Gastrocnemius medialis (tissue), 4 donors: ENCODE results near the gene GABRB3.

Source experiments
- POLR2A ChIP-seq, 2 donors: fragments of 450-650 bp; IDR thresholded peaks; one replicate each; pipeline ENCODE4 v1.6.1; 2017; ENCODE audit warnings: antibody characterized with exemption in 2 of 2, mild to moderate bottlenecking in 2 of 2, moderate library complexity in 2 of 2
- TF ChIP-seq, protein P1 (sequence below), 5 experiments: fragments of 450-650 bp in 3 of 5; fragments of 200-600 bp in 2 of 5; sonication (generic) in 2 of 5; IDR thresholded peaks in 4 of 5; conservative IDR thresholded peaks in 1 of 5; 1 replicate in 4 of 5; 2 replicates in 1 of 5; pipeline ENCODE4 v1.5.1; 2016 to 2019; ENCODE audit warnings: antibody characterized with exemption in 5 of 5, mild to moderate bottlenecking in 3 of 5, moderate library complexity in 3 of 5

DNA sequence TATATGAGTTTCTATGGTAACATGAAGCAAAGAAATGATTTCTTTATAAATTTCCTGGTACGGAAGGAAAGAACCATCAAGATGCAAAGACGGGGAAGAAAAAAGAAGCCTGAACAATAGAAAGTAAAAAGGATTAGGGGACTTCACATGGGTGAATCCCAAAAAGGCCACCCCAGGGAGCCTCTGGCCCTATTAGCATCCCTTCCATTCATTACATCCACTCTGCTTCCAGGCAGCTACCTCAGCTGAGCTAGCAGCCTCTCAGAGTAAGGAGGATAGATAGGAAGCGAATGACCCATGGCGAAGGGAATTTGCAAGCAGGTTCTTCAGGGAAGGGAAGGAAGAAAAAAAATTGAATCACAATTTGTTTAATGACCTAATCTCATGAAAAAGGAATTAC, 81.6 kb downstream of the GABRB3 start:
- no peak for TF ChIP-seq POLR2A (IDR thresholded peaks at IDR 0.05)
- TF ChIP-seq, protein P1, sequence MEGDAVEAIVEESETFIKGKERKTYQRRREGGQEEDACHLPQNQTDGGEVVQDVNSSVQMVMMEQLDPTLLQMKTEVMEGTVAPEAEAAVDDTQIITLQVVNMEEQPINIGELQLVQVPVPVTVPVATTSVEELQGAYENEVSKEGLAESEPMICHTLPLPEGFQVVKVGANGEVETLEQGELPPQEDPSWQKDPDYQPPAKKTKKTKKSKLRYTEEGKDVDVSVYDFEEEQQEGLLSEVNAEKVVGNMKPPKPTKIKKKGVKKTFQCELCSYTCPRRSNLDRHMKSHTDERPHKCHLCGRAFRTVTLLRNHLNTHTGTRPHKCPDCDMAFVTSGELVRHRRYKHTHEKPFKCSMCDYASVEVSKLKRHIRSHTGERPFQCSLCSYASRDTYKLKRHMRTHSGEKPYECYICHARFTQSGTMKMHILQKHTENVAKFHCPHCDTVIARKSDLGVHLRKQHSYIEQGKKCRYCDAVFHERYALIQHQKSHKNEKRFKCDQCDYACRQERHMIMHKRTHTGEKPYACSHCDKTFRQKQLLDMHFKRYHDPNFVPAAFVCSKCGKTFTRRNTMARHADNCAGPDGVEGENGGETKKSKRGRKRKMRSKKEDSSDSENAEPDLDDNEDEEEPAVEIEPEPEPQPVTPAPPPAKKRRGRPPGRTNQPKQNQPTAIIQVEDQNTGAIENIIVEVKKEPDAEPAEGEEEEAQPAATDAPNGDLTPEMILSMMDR (IDR thresholded peaks at IDR 0.05 in 4 of 5, conservative IDR thresholded peaks at IDR 0.05 in 1 of 5), result no peak
